ENCODE measurements around the gene ACTMAP. TPM values are rescaled to one million over a fixed set of nuclear protein-coding genes. Genes with fewer than 3 reads are reported as not detected.

ACTMAP gene
- total and polyA plus RNA-seq, 9 of the 15 experiments (the other 6 are each of a cell fraction or from before 2014, with no cell fraction given), result 1.7 to 16.6 (median 4.9) TPM

DNA sequence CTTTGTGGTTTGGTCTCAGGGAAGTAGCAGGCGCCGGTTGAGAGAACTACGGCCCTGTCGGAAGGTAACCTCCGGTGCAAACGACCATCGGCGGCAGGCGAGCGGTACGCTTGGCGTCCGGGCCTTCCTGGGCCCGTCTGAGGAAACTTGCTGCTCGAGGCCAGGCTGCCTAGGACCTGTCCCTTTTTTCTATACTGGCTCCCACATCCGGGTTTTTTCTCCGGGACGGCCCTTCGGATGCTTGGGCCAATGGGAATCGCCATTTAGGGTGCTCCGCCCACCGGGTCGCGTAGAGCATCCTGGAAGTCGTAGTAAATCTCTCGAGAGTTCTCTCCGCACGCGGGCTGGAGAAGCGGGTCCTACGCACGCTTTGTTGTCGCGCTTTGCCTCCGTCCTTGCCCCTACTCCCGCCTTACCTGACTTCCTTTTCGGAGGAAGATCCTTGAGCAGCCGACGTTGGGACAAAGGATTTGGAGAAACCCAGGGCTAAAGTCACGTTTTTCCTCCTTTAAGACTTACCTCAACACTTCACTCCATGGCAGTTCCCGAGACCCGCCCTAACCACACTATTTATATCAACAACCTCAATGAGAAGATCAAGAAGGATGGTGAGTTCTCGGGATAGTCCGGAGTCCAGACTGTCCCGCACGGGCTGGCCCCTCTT, 729 bp upstream of the ACTMAP start, which contains the start of gene SNRPA (continued):
- TF ChIP-seq ZBTB49 (CRISPR knock-in tag; IDR thresholded peaks at IDR 0.05; ENCODE audit: borderline replicate concordance) (no peak), BRF1 (IDR thresholded peaks at IDR 0.05; ENCODE audit: borderline replicate concordance, extremely low read depth, insufficient read length) (no peak), NEUROD1 (IDR thresholded peaks at IDR 0.05; ENCODE audit: borderline replicate concordance, low read depth, low read length, partially characterized antibody) (peak; percentile 5), ETV5 (CRISPR knock-in tag; IDR thresholded peaks at IDR 0.05; ENCODE audit: low read depth) (no peak), KDM5B (IDR thresholded peaks at IDR 0.05; ENCODE audit: insufficient replicate concordance, low read depth, low read length) (peak; percentile 45), WHSC1 (IDR thresholded peaks at IDR 0.05; ENCODE audit: low read length) (no peak), HOXB6 (CRISPR knock-in tag; IDR thresholded peaks at IDR 0.05; ENCODE audit: borderline replicate concordance) (no peak; the same call in 1 of the 2 replicates), FOXJ3 (CRISPR knock-in tag; IDR thresholded peaks at IDR 0.05) (no peak), SP1 (CRISPR knock-in tag; IDR thresholded peaks at IDR 0.05) (peak; percentile 5), ZNF316 (IDR thresholded peaks at IDR 0.05) (no peak), HMG20A (CRISPR knock-in tag; conservative IDR thresholded peaks at IDR 0.05) (no peak), NR2C1 (IDR thresholded peaks at IDR 0.05) (no peak), NR2C1 (tag; IDR thresholded peaks at IDR 0.05) (no peak; the same call in 1 of the 2 replicates), ZNF239 (CRISPR knock-in tag; IDR thresholded peaks at IDR 0.05) (no peak), RNF2 (IDR thresholded peaks at IDR 0.05) (peak; percentile 22; the same call in 1 of the 2 replicates), MAX (CRISPR knock-in tag; IDR thresholded peaks at IDR 0.05) (peak; percentile 85), KAT2B (IDR thresholded peaks at IDR 0.05; ENCODE audit: low read depth, low read length) (no peak), NCOR1 (IDR thresholded peaks at IDR 0.05) (no peak)
- TF ChIP-seq, protein P1, sequence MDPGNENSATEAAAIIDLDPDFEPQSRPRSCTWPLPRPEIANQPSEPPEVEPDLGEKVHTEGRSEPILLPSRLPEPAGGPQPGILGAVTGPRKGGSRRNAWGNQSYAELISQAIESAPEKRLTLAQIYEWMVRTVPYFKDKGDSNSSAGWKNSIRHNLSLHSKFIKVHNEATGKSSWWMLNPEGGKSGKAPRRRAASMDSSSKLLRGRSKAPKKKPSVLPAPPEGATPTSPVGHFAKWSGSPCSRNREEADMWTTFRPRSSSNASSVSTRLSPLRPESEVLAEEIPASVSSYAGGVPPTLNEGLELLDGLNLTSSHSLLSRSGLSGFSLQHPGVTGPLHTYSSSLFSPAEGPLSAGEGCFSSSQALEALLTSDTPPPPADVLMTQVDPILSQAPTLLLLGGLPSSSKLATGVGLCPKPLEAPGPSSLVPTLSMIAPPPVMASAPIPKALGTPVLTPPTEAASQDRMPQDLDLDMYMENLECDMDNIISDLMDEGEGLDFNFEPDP (CRISPR knock-in tag; IDR thresholded peaks at IDR 0.05), result no peak
- TF ChIP-seq, protein P2, sequence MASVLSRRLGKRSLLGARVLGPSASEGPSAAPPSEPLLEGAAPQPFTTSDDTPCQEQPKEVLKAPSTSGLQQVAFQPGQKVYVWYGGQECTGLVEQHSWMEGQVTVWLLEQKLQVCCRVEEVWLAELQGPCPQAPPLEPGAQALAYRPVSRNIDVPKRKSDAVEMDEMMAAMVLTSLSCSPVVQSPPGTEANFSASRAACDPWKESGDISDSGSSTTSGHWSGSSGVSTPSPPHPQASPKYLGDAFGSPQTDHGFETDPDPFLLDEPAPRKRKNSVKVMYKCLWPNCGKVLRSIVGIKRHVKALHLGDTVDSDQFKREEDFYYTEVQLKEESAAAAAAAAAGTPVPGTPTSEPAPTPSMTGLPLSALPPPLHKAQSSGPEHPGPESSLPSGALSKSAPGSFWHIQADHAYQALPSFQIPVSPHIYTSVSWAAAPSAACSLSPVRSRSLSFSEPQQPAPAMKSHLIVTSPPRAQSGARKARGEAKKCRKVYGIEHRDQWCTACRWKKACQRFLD (CRISPR knock-in tag; IDR thresholded peaks at IDR 0.05), result no peak

All from K562 (cell line).